PC-9 (cell line): ENCODE measurements around the gene EPC2. TPM values are rescaled to one million over a fixed set of nuclear protein-coding genes. Genes with fewer than 3 reads are reported as not detected.

ENCODE experiments used
- BruUV-seq: library from RNA; stranded (reverse); fragments of 400-500 nt; replicated peaks from 2 replicates; lab custom pipeline; 2021; lab: Mats Ljungman, UMichigan
- CTCF ChIA-PET: fragments of 300-600 bp; sonication (Branson Sonifier 250); formaldehyde crosslinking; loops from one replicate; lab custom pipeline; 2022; ENCODE audit warnings: antibody characterized with exemption; lab: Charles Lee
- POLR2A ChIA-PET: fragments of 300-600 bp; sonication (Branson Sonifier 250); formaldehyde crosslinking; loops from one replicate; lab custom pipeline; 2022; ENCODE audit warnings: antibody characterized with exemption; ENCODE audit not compliant: unreplicated experiment; lab: Charles Lee
- DNase-seq, 2 experiments: peaks; one replicate each; pipeline versions ENCODE4 v3.0.0 to v3.0.0-alpha.2; 2015 to 2022; ENCODE audit warnings: mixed read lengths in 1 of 2
- H2AFZ ChIP-seq: fragments of 200-600 bp; sonication (generic); 2 replicates; pipeline ENCODE4 v1.8.1; 2017; ENCODE audit warnings: antibody characterized with exemption
- H3F3A ChIP-seq: fragments of 200-600 bp; sonication (generic); 2 replicates; pipeline ENCODE4 v1.8.1; 2017; ENCODE audit warnings: antibody characterized with exemption, mild to moderate bottlenecking, low read depth; ENCODE audit not compliant: insufficient read depth
- H3K27ac ChIP-seq: fragments of 200-600 bp; sonication (generic); 2 replicates; pipeline ENCODE4 v1.6.1; 2016; ENCODE audit warnings: mixed run types
- H3K27me3 ChIP-seq: fragments of 200-600 bp; sonication (generic); 2 replicates; pipeline ENCODE4 v1.6.1; 2016; ENCODE audit warnings: low read depth, mixed run types; ENCODE audit not compliant: insufficient read depth
- H3K36me3 ChIP-seq: fragments of 200-600 bp; sonication (generic); 2 replicates; pipeline ENCODE4 v1.6.1; 2016; ENCODE audit warnings: low read depth, mixed run types
- H3K4me1 ChIP-seq: fragments of 200-600 bp; sonication (generic); replicated peaks from 2 replicates; pipeline ENCODE4 v1.6.1; 2016; ENCODE audit warnings: mixed run types; ENCODE audit not compliant: insufficient read depth
- H3K4me2 ChIP-seq: fragments of 200-600 bp; sonication (generic); 2 replicates; pipeline ENCODE4 v1.6.1; 2017; ENCODE audit warnings: mixed run types
- H3K4me3 ChIP-seq: fragments of 200-600 bp; sonication (generic); 2 replicates; pipeline ENCODE4 v1.6.1; 2016; ENCODE audit warnings: mixed run types
- H3K79me2 ChIP-seq: fragments of 200-600 bp; sonication (generic); 2 replicates; pipeline ENCODE4 v1.6.1; 2017; ENCODE audit warnings: low read depth, mixed run types
- H3K9me2 ChIP-seq: fragments of 200-600 bp; sonication (generic); 2 replicates; pipeline ENCODE4 v1.8.1; 2017; ENCODE audit warnings: mild to moderate bottlenecking; ENCODE audit not compliant: insufficient read depth
- H3K9me3 ChIP-seq: fragments of 200-600 bp; sonication (generic); 2 replicates; pipeline ENCODE4 v1.8.1; 2016; ENCODE audit warnings: low read depth; ENCODE audit not compliant: insufficient read depth
- H4K20me1 ChIP-seq: fragments of 200-600 bp; sonication (generic); 2 replicates; pipeline ENCODE4 v1.8.1; 2017; ENCODE audit not compliant: insufficient read depth
- EZH2 ChIP-seq: fragments of 200-600 bp; sonication (generic); IDR thresholded peaks from 2 replicates; pipeline ENCODE4 v1.8.0; 2017; ENCODE audit warnings: antibody characterized with exemption, low read depth
- intact Hi-C: fragments of 100-400 bp; cut with micrococcal nuclease; formaldehyde crosslinking; loops from one replicate; pipeline ENCODE4 v1.10.0; 2022; ENCODE audit not compliant: unreplicated experiment
- total RNA-seq: library from RNA; stranded (reverse); gene quantifications from 2 replicates; pipeline ENCODE4 v1.2.3, GENCODE V29; 2021
- TF ChIP-seq, protein P1 (sequence below): fragments of 200-600 bp; sonication (generic); conservative IDR thresholded peaks from 2 replicates; pipeline ENCODE4 v1.6.1; 2017; ENCODE audit warnings: mixed run types, antibody characterized with exemption, mild to moderate bottlenecking, moderate library complexity

Gene EPC2
- total RNA-seq, 1 experiment from 2014 or later = 29.8 TPM

DNA sequence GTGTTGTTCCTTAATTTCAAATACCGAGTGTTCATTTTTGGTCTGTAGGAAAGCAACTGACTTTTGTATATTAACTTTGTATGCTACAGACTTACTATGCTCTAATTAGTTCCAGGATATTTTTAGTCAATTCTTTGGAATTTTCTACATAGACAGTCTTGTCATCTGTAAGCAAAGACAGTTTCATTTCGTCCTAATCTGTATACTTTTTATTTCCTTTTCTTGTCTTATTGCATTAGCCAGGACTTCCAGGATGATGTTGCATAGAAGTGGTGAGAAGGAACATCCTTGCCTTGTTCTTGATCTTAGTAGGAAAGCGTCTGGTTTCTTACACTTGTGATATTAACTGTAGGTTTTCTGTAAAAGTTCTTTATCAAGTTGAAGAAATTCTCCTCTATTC, 56.5 kb downstream of the EPC2 start:
- Histone ChIP-seq H3K79me2 (peaks cover 43% of the 10 kb centered on the region), H3K27ac (no peak overlapping the region), H3K9me2 (no peaks in the 10 kb centered on the region), H3K4me1 (no peaks in the 10 kb centered on the region), H4K20me1 (peaks cover 8% of the 10 kb centered on the region; the same call in 1 of the 2 replicates), H3K9me3 (no peaks in the 10 kb centered on the region), H3K4me2 (no peak overlapping the region), H2AFZ (no peak overlapping the region), H3K36me3 (peaks cover 17% of the 10 kb centered on the region), H3K4me3 (no peak overlapping the region), H3F3A (no peaks in the 10 kb centered on the region), H3K27me3 (no peaks in the 10 kb centered on the region)
- BruUV-seq = no TSS peak
- ChIA-PET POLR2A (no interaction called here), CTCF (no interaction called here)
- intact Hi-C loops = no loop called here
- no peak for TF ChIP-seq EZH2
- no peak for DNase-seq

DNA sequence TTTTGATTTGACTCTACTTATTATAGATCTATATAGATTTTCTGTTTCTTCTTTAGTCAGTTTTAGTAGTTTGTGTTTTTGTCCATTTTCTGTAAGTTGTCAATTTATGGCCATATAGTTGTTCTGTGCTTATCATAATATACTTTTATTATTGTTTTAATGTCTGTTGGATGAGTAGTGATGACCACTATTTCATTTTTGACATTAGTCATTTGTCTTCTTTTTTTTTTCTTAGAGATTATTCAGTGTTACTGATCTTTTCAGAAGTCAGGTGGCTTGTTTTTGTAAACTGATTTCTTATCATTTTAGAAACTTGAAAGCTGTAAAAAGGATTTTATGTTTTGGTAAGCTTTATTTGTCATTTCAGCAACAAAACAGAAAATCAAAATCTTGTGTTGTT, 57.3 kb downstream of the EPC2 start:
- peaks cover 8% of the 10 kb centered on the region; the same call in 1 of the 2 replicates for H4K20me1 ChIP-seq
- intact Hi-C loops = no loop called here
- H3K4me3 ChIP-seq = no peak overlapping the region
- H3F3A ChIP-seq = no peaks in the 10 kb centered on the region
- H3K79me2 ChIP-seq = peaks cover 43% of the 10 kb centered on the region
- H3K9me3 ChIP-seq = no peaks in the 10 kb centered on the region
- peaks cover 17% of the 10 kb centered on the region for H3K36me3 ChIP-seq
- no TSS peak for BruUV-seq
- H3K27me3 ChIP-seq = no peaks in the 10 kb centered on the region
- no peaks in the 10 kb centered on the region for H3K4me1 ChIP-seq
- no peak overlapping the region for H3K27ac ChIP-seq
- POLR2A ChIA-PET = no interaction called here
- CTCF ChIA-PET = interaction anchor here (0.6 kb wide), 1 partner anchor 12 kb away, joined by 3 read pairs; no protein-coding TSS in a partner anchor
- H2AFZ ChIP-seq = no peak overlapping the region
- no peaks in the 10 kb centered on the region for H3K9me2 ChIP-seq
- H3K4me2 ChIP-seq = no peak overlapping the region
- TF ChIP-seq EZH2 = no peak
- TF ChIP-seq, protein P1, sequence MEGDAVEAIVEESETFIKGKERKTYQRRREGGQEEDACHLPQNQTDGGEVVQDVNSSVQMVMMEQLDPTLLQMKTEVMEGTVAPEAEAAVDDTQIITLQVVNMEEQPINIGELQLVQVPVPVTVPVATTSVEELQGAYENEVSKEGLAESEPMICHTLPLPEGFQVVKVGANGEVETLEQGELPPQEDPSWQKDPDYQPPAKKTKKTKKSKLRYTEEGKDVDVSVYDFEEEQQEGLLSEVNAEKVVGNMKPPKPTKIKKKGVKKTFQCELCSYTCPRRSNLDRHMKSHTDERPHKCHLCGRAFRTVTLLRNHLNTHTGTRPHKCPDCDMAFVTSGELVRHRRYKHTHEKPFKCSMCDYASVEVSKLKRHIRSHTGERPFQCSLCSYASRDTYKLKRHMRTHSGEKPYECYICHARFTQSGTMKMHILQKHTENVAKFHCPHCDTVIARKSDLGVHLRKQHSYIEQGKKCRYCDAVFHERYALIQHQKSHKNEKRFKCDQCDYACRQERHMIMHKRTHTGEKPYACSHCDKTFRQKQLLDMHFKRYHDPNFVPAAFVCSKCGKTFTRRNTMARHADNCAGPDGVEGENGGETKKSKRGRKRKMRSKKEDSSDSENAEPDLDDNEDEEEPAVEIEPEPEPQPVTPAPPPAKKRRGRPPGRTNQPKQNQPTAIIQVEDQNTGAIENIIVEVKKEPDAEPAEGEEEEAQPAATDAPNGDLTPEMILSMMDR = no peak
- no peak for DNase-seq

DNA sequence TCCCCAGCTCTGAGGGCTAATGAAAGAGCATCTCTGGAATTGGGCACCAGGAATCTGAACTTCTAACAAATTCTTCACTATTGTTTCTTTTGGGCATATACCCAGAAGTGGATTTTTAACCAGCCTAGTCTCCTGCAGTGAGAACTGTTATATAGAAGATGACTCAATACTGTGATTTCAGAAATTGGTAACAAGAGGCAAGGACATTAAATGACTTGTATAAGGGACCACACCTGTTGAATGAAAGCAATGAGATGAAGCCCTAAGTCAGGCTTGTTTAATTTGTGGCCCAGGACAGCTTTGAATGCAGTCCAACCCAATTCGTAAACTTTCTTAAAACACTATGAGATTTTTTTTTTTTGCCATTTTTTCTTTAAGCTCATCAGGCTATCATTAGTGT, 57.9 kb downstream of the EPC2 start:
- Histone ChIP-seq H3K4me2 (no peak overlapping the region), H3F3A (no peaks in the 10 kb centered on the region), H3K4me3 (no peak overlapping the region), H3K27ac (no peak overlapping the region), H3K9me3 (no peaks in the 10 kb centered on the region), H3K36me3 (peaks cover 17% of the 10 kb centered on the region), H4K20me1 (peaks cover 8% of the 10 kb centered on the region; the same call in 1 of the 2 replicates), H2AFZ (no peak overlapping the region), H3K9me2 (no peaks in the 10 kb centered on the region), H3K27me3 (no peaks in the 10 kb centered on the region), H3K79me2 (peaks cover 43% of the 10 kb centered on the region), H3K4me1 (no peaks in the 10 kb centered on the region)
- intact Hi-C loops = no loop called here
- DNase-seq = no peak
- POLR2A ChIA-PET = no interaction called here
- TF ChIP-seq EZH2 = no peak
- TF ChIP-seq, protein P1 = no peak
- CTCF ChIA-PET = interaction anchor here (0.6 kb wide), 1 partner anchor 11 kb away, joined by 3 read pairs; no protein-coding TSS in a partner anchor
- BruUV-seq = no TSS peak

DNA sequence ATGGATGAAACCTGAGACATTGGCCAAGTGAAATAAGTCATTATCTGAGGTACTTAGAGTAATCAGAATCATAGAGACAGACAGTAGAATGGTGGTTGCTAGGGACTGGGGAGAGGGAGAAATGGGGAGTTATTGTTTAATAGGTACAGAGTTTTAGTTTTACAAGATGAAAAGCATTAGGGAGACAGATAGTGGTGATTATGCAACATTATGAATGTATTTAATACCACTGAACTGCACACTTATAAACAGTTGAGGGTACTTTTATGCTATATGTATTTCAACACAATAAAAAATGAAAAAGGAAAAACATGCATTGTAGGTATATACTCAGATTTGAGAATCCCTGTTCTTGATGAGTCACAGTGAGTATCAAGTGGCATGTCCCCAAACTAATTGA, 59.7 kb downstream of the EPC2 start:
- no peak overlapping the region for H3K4me2 ChIP-seq
- H3K4me1 ChIP-seq = no peaks in the 10 kb centered on the region
- H3K36me3 ChIP-seq = peaks cover 17% of the 10 kb centered on the region
- H3K79me2 ChIP-seq = peaks cover 43% of the 10 kb centered on the region
- intact Hi-C loops = no loop called here
- H3K9me2 ChIP-seq = no peaks in the 10 kb centered on the region
- no peaks in the 10 kb centered on the region for H3K9me3 ChIP-seq
- H3K27ac ChIP-seq = no peak overlapping the region
- POLR2A ChIA-PET = no interaction called here
- H3F3A ChIP-seq = no peaks in the 10 kb centered on the region
- BruUV-seq = no TSS peak
- CTCF ChIA-PET = no interaction called here
- TF ChIP-seq, protein P1 = no peak
- no peak for TF ChIP-seq EZH2
- no peak for DNase-seq
- H3K4me3 ChIP-seq = no peak overlapping the region
- peaks cover 8% of the 10 kb centered on the region; the same call in 1 of the 2 replicates for H4K20me1 ChIP-seq
- H3K27me3 ChIP-seq = no peaks in the 10 kb centered on the region
- H2AFZ ChIP-seq = no peak overlapping the region
